Activated T-cell treated with anti-CD3 and anti-CD28 coated beads for 24 hours (primary cell): ENCODE data around the gene DPP7.

Experiments used
- DNase-seq: peaks from one replicate; pipeline ENCODE4 v3.0.0-alpha.2; 2020; ENCODE audit warnings: low read depth

Gene DPP7

DNA sequence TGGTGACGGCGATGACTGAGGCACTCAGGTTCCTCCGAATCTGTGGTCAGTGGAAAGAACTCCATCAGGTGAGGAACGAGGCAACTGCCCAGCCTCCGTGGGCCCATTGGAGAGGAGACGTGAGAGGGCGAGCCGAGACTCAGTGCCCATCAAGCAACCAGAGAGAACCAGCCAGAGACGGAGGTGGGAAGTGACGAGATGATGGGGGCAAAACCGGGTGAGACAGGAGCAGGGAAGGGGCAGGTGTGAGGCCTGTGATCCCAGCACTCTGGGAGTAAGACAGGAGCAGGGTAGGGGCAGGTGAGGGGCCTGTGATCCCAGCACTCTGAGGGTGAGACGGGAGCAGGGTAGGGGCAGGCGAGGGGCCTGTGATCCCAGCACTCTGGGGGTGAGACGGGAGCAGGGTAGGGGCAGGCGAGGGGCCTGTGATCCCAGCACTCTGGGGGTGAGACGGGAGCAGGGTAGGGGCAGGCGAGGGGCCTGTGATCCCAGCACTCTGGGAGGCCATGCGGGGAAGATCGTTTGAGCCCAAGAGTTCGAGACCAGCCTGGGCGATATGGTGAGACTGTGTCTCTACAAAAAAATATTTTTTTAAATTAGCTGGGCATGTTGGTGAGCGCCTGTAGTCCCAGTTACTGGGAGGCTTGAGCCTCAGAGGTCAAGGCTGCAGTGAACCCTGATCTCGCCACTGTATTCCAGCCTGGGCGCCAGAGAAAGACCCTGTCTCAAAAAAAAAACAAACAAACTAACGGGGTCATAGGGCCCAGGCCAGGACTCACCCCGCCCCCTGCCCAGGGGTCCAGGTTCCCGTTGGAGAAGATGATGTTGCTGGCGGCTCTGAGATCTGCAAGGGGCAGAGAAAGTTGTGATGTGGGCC is 3.4 kb downstream of the DPP7 start:
- no peak for DNase-seq

DNA sequence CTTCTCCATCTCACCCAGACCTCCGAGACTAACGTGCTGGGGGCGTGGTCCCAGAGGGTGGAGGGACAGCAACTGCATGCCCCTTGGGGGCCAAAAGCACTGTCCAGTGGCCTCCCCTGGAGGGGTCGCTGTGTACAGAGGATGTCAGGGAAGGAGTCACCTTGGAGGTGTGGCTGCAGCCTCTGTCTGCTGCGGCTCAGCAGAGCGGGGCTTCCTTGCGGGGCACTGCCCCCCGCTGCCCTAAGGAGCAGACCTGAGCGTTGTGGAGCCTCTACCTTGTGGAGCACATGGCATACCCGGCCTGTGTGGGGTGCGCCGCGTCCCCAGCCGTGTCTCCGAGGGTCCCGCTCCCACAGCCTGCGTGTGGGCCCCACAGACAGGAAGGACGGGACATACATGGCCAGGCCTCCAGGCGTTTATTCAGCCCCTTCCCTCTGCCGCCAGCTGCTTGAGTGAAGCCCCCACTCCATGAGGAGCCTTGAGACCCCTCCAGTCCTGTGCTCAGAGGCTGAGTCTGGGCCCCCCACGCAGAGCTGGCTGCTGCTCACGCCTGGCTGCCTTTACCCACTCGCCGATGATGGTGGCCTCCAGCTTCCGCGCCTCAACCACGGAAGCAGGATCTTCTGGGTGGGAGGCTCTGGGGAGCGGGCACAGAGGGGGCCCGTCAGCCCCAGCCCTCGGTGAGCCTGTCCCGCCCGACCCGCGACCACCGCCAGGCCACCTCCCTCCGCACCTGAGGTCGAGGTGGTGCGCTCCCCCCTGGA is 4.2 kb downstream of the DPP7 start:
- no peak for DNase-seq

DNA sequence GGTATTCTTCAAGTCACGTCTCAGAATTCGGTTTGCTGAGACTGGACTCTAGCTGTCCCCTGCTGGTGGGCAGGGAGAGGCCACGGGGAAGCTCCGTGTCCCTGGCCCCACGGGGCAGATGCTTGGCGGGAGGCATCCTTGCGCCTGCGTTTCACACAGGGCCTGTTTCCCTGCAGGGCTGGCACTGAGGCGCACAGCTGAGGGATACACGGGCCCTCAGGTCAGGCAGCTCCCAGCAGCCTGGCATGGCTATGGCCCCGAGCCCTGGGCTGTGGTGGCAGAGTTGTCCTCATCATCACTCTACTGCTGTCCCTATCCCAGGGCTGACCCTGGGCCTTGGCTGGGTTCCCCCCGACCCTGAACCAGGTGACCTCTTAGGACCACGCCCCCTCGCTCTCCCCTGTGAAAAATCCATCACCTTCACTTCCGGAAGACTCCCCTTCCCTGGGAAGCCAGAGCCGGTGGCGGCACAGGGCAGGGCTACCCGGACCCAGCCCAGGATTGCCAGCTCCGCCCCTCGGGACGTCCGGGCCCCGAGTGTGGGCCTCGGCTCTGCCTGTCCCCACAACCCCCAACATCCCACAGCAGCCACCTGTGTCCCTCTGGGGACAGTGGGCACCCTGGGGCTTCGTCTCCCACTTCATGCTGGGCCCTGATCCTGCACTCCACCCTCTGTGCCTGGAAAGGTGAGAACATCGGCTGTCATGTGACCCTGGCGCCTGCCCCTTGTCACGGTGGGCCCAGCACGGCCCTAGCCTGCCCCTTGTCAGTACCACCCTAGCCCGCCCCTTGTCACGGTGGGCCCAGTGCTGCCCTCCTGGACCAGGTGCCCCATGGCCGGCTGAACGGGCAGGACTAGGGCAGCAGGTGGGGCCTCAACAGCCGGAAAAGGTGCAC is 5.0 kb downstream of the DPP7 start:
- no peak for DNase-seq

DNA sequence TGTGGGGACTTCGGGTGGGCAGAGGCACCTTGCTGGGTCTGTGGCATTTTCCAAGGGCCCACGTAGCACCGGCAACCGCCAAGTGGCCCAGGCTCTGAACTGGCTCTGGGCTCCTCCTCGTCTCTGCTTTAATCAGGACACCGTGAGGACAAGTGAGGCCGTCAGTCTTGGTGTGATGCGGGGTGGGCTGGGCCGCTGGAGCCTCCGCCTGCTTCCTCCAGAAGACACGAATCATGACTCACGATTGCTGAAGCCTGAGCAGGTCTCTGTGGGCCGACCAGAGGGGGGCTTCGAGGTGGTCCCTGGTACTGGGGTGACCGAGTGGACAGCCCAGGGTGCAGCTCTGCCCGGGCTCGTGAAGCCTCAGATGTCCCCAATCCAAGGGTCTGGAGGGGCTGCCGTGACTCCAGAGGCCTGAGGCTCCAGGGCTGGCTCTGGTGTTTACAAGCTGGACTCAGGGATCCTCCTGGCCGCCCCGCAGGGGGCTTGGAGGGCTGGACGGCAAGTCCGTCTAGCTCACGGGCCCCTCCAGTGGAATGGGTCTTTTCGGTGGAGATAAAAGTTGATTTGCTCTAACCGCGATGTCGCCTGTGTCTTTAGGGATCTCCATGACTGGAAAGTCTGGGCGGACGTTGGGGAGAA is 5.8 kb downstream of the DPP7 start:
- no peak for DNase-seq

DNA sequence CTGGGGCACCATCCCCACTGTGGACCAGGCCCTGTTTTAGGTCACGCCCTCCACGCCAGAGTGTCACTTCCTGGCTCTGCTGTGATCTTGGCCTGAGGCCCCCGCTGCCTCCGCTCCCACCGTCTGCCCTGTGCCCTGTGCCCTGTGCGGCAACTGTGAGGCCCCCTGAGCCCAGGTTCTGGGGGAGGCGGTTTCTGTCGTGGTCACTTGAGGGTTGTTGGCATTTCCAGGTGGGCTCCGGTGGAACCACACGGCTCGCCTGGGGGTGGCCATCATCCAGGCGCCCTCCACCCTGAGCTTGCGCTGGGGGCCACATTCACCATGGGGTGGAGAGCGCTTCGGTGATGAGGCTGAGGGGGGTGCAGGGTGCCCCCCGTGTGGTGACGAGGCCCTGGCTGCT is 6.6 kb downstream of the DPP7 start:
- no peak for DNase-seq

DNA sequence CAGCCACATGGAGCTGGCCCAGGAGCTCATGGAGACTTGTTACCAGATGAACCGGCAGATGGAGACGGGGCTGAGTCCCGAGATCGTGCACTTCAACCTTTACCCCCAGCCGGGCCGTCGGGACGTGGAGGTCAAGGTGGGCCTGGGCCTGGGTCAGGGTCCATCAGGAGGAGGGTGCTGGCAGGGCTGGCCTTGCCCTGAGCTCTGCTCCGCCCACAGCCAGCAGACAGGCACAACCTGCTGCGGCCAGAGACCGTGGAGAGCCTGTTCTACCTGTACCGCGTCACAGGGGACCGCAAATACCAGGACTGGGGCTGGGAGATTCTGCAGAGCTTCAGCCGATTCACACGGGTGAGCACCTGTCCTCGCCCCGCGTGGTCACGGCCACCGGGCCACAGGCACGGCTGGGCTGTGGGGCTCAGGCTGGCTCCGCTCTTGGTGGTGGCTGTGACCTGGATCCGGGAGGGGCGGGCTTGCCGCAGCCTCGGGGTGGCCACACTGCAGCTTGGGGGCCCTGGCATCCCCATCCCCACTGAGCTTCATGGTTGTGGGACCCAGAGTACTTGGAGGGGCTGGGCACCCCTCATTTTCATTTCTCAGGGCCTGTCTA is 7.1 kb downstream of the DPP7 start:
- DNase-seq: no peak

DNA sequence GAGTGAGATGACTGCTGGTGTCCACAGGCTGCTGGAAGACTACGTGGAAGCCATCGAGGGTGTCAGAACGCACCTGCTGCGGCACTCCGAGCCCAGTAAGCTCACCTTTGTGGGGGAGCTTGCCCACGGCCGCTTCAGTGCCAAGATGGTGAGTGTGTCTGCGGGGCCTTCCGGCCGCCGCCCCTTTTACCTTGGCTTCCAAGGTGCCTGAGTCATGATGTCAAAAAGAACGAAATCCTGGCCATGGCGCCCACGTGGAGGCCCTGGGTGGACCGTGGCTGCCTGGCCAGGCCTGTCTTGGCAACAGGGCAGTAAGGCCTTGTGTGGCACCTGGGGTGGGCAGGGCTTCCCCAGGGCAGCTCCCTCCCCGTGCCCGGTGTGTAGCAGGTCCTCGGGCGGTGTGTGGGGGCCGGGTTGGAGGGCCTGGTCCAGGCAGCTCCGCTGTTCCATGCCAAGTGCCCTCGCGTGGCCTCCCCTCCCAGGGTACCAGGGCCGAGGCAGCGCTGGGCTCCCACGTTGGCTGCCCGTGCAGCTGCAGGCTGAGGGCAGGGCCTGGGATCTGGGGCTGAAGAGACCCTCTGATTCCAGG is 7.8 kb downstream of the DPP7 start:
- DNase-seq: no peak

DNA sequence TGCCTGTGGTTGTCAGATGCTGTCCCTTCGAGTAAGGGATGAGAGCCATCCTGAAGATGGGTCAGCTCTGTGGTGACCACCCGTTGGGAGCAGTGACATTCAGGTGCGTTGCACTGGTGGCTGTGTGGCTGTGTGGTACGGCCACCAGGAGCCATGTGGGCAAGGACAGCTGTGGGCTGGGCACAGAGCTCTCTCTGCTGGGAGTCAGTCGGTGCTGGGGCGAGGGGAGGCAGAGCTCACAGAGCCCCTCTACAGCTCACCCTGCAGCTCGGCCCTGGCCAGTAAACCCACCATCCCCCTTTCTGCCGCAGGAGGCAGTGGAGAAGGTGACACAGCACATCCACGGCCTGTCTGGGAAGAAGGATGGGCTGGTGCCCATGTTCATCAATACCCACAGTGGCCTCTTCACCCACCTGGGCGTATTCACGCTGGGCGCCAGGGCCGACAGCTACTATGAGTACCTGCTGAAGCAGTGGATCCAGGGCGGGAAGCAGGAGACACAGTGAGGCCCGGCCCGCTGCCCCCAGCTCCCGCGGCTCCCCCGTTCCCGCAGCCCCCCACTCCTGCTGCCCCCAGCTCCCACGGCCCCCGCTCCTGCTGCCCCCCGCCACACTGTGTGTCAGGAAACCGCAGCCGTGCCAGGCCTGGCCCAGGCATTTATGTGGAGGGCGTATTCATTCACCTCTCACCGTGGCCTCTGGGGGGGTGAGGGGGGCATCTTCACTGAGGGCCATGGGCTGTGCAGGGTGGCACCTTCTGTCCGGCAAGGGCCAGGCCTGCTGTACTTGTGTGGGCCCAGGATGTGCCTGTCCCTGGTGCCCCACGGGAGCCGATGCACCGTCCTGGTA is 8.5 kb downstream of the DPP7 start:
- no peak for DNase-seq

DNA sequence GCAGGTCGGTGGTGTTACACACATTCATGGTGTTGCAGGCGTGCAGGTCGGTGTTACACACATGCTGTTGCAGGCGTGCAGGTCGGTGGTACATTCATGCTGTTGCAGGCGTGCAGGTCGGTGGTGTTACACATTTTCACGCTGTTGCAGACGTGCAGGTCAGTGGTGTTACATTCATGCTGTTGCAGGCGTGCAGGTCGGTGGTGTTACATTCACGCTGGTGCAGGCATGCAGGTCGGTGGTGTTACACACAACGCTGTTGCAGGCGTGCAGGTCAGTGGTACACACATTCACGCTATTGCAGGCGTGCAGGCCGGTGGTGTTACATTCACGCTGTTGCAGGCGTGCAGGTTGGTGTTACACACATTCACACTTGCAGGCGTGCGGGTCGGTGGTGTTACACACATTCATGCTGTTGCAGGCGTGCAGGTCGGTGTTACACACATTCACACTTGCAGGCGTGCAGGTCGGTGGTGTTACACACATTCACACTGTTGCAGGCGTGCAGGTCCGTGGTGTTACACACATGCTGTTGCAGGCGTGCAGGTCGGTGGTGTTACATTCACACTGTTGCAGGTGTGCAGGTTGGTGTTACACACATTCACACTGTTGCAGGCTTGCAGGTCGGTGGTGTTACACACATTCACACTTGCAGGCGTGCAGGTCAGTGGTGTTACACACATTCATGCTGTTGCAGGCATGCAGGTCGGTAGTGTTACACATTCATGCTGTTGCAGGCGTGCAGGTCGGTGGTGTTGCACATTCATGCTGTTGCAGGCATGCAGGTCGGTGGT is 11.1 kb downstream of the DPP7 start:
- no peak for DNase-seq

DNA sequence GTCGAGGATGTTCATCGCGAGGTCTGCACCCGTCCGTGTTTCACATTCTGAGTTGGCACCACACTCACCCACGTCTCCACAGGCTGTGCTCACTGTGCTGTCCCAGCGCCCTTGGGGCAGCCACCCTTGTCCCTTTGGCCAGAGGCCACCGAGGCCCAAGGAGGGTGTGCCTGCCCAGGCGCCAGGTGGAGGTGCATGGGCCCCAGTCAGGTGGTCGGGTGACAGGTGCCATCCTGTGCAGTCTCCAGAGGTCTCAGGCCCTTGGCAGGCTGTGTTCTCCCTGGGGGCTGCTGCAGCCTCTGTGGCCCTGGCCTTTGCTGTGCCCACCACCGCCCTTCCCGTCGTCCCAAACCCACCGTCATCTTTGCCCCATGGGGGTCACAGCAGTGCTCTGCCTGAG is 15.3 kb downstream of the DPP7 start:
- DNase-seq: no peak

DNA sequence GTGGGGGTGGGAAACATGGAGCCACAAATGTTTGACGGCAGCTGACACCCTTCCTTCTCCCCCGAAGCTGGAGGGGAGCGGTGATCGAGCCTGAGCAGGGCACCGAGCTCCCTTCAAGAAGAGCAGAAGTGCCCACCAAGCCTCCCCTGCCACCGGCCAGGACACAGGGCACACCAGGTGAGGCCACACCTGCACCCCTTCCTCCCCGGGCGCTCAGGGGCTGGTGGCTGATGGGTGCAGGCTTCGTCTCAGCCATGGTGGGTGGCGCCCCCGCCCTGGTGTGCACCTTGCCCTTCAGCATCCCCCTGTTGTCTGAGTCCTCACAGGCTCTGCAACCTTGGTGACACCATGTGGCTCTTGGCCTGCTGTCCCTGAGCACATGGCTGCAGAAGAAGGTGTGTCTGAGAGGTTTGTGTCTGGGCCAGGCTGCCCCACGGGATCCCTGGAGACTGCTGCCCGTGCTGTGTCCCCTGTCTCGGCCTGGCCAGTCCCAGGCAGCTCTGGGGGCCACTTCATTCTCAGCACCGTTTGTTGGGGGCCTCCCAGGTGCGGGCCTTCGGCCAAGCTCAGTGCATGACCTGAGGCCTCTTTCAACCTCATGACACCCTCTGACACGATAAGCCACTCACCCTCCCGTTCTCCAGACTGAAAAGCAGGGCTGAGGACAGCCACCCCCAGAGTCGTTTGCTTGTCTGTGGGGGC is 16.6 kb downstream of the DPP7 start:
- no peak for DNase-seq

DNA sequence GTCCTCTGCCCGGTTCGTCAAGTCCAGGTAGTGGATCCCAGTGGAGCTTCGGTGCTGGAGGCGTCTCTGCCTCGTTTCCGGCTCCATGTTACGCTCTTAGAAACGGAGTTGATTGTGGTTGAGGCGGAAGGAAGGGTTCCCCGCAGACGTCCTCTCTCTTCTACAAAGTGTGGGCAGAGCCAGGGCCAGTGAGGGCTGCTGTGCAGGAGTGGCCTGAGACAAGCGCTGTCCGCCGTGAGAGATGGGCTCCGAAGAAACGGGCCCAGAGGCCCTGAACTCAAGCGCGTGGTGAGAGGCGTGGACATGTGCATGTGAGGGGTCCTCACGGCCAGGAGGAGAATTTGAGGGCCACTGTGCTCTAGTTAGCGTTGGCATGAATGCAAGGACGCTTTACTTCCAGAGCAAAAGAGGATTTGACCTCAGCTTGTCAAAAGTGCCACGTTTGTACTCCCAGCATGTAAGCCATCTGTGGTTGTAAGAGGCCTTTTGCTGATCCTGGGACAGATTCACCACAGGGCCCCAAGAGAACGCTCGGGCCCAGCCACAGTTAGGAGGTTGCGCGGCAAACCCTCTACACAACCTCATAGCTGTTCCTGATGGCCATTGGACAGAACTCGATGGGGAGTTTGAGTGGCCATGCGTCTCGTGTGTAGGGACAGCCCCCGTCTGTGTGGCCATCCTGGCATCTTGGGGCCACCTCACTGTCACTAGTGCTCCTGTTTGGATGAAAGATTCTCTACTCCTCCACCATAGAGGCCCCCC is 17.6 kb downstream of the DPP7 start:
- no peak for DNase-seq

DNA sequence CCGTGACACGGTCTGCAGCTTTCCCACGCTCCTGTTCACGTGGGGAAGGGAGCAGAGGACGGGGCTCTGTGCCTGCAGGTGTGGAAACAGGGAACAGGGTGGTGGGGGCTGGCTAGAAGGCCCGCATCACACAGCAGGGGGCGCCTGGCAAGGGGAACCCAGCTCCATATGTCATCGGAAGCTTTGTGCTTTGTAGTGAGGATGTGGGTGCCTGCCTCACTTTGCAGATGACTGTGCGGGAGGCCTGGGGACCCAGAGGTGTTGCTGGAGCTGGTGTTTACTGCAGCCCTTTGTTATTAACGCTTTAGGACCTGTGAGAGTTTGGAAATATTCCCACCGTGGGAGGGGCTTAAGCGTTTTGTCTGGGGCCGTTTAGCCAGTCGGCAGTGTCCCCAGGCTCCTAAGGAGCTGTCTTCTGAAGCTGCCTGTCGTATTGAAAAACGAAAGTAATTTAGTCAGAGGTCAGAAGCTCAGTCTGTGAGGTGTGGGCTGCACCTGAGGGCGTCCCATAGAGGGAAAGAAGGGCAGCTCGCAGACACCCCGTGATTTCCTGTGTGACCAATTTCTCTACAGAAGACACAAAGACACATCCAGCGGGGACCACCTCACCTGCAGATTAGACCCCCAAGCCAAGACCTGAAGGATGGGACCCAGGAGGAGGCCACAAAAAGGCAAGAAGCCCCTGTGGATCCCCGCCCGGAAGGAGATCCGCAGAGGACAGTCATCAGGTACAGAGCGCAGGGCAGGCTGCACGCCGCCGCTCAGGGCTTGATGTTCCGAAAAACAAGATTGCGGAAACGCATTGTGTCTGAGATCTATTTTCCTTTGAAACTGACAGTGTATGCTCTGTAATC is 18.6 kb downstream of the DPP7 start:
- peak; percentile 78 for DNase-seq

DNA sequence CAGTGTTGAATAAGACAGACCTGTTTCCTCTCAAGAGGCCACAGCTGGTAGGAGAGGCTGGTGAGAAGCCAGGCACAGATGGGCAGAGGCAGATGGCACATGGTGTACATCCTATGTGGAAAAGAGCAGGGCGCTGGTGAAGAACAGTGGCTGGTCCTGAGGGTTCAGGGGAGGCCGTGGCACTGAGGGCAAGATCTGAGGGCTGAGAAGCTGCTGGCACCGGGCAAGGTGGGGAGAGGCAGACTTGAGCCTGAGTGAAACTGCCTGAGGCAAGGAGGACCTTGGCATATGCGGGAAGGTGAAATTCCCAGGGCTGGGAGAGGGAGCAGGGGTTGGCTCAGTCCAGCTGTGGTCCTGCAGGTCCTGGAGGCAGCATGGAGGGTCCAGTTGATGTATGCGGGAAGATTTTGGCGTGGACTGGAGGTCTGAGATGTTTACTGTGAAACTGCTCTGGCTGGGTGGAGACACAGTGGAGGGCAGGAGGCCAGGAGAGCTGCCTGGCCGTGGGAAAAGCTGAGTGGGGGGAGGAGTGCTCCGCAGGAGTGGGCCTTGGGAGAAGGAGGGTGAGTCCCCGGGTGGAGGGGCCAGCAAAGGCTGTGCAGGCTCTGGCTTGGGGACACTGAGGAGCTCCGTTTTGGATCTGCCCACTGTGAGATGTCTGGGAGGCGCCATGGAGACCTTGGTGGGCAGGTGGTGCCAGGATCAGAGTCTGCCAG is 25.1 kb downstream of the DPP7 start:
- DNase-seq: no peak

DNA sequence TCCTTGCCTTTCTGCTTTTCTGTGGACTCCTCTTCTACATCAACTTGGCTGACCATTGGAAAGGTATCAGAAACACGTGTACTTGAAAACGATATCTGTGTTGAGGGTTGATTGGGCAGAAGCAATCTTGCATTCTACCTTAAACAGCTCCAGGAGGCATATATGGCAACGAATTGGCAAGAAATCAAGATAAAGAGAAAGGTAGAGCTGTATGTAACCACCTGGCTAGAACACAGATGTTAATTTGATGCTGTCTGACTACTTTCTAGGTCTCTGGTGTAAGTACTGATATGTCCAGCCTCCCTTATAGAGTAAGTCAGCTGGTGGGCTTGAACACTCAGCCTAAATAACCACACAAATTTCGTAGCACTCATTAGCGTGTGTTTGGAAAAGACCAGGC is 26.4 kb downstream of the DPP7 start:
- DNase-seq: no peak

DNA sequence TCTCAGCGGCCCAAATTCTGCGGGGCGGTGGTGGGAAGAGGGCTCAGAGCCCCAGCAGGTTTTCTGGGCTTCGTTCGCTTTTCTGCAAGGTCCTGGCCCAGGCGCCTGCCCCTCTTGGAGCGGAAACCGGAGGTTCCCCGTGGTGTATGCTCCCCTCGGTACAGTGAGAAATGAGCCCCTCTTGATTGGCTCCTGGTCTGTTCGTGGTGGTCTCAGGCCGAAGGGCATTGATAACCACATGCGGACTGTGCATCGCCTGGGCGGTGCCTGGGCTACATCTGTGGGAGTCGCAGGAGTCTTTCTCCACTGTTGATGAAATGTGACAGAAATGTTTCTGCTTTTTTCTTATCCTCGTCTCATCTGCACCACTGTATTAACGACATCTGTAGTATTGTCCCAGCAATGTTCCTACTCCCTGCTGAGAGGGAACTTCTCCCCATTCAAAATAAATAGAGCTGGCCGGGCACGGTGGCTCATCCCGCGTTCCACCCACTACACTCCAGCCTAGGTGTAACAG is 27.1 kb downstream of the DPP7 start:
- no peak for DNase-seq
